ENCODE data around the gene FGD5.

The FGD5 gene

GRCh38 chr3:14852058-14852594 lies 33.4 kb downstream of the FGD5 start:
- no peak for DNase-seq (ENCODE audit: low spot score)

DNA sequence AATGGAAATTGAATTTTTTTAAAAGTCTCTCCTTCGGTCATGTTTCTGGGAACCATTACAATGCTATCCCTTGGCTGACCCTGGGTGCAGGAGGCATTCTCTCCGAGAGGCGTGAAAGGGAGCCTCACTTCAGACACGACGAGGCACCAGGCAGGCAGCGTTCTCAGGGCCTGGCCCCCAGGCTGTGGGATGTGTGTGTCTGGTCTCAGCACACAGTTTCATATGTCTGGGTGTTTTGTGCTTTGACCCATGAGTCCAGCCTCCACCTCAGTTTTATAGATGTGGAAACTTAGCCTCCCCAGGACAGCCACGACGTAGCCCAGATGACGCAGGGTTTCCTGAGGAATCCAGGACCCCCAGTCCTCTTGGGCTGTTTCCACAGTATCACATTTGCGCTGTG lies 34.0 kb downstream of the FGD5 start:
- no peak for DNase-seq (ENCODE audit: low spot score)

DNA sequence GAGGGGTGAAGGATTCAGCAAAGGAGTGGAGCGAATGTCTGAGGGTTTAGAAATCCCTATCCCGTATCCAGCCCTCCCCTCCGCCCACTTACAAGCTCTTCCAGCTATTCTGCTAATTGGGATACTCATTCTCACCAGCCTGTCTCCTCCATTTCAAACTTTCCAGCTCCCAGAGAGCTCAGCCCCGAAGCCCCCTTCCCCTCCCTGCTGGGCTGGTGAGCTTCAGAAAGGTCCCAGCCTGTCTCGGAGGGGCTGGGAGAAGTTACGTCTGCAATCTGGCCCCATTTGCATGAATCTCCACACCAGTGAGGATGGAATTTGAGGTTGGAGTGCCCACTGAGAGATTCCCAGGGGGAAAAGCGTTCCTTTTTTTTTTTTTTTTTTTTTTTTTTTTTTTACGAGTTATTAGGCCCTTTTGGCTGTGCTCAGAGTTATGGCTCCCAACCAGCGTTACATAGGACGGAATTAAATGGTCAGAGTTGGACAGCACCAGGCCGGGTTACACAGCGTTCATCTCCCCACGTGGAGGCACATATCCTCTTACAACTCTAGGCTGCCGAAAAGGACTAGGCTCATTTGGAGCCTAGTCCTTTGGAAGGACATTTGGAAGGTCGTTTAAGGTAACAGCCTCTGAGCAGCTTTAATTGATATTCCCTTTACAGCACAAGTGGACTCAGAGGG lies 34.6 kb downstream of the FGD5 start:
- DNase-seq (ENCODE audit: low spot score), result no peak

DNA sequence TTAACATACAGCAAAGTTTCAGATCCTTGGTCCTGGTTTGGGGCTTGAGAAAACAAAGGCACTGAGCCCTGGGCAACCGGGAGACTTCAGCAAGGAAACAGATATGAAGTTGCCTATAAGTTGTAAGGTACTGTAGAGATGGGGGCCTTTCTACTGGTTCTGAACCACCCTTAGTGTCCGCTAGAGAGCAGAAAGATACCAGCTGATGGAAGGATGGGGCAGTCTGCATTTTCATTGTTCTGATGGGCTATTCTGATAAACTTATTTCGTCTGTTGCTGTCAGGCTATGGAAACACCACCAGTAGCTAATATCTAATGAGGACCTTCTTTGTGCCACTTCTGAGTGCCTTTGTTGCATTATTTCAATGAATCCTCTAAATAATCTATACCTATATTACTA lies 38.7 kb downstream of the FGD5 start:
- DNase-seq (ENCODE audit: low spot score), result no peak

- DNase-seq (ENCODE audit: low spot score), result no peak
These were observed 39.3 kb downstream of the FGD5 start for GRCh38 chr3:14858105-14858504.

DNA sequence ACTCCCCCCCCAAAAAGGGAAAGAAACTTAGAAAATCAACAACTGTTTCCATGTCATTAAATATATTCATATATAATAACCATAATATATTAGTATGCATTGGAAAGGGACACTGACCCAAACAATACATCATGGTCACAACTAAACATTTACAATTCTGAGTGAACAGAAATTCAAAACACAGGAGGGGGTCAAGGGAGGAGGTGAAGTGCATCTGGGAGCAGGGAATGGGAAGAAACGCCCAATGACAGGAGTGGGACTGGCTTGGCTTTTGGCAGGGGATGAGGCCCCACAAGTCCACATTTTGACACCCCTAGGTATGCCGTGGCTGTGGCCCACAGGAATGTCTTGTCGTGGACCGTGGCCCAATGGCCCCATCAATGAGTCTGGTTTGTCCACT lies 41.1 kb downstream of the FGD5 start:
- no peak for DNase-seq (ENCODE audit: low spot score)

GRCh38 chr3:14861031-14861430 lies 42.3 kb downstream of the FGD5 start:
- DNase-seq (ENCODE audit: low spot score), result no peak

DNA sequence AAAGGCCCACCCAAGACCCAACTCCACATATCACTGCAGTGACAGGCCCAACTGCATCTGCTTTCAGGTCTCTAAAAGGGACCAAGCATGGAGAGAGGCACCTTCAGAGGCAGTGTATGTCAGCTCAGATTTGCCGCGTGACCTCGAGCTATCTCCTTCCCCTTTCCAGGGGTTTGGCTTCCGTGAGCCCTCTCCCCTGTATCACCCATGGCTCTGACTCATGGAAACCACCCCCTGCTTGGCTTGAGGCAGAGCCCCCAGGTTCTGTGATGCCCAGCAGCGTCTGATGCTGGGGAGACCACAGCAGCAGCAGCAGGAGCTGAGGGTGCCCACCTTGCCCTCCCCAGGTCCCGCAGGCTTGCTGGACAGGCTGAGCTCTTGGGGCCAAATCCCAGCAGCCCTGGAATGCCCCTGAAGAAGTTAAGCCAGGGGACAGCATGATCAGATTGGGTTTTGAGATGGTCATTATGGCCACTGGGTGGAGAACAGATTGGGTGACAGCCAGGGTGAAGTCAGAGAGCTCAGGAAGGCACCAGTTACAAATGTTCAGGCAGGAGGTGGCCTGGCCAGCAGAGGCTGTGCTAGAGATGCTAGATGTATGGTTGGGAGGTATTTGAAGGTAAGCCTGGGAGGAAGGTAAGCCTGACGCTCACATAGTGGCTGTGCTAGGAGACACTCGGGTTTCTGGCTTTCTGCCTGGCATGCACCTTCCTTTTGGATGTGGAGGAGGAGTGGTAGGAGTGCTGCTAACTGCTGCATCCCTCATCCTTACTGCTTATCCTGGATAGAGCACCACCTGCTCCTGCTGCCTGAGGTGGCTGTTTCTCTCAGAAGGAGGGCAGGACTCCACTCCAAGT lies 42.9 kb downstream of the FGD5 start:
- no peak for DNase-seq (ENCODE audit: low spot score)

DNA sequence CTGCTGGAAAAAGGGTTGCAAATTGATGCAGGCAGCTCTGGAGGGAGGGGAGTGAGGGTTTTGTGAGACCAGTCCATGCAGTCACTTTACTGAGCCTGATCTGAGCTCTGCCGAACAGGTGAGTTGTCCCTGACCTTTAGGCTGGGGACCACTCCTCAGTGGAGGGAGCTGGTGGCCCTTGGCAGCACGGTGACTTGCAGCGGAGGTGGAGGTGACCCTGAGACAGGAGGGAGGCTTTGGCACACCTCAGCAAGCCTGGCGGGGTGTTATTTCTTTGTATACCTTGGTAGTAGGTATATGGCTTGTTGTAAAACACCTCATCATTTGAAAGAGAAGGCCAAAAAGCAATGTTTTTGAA lies 43.5 kb downstream of the FGD5 start:
- DNase-seq (ENCODE audit: low spot score), result no peak

- no peak for DNase-seq (ENCODE audit: low spot score)
These were observed 44.0 kb downstream of the FGD5 start for GRCh38 chr3:14862661-14863230.

DNA sequence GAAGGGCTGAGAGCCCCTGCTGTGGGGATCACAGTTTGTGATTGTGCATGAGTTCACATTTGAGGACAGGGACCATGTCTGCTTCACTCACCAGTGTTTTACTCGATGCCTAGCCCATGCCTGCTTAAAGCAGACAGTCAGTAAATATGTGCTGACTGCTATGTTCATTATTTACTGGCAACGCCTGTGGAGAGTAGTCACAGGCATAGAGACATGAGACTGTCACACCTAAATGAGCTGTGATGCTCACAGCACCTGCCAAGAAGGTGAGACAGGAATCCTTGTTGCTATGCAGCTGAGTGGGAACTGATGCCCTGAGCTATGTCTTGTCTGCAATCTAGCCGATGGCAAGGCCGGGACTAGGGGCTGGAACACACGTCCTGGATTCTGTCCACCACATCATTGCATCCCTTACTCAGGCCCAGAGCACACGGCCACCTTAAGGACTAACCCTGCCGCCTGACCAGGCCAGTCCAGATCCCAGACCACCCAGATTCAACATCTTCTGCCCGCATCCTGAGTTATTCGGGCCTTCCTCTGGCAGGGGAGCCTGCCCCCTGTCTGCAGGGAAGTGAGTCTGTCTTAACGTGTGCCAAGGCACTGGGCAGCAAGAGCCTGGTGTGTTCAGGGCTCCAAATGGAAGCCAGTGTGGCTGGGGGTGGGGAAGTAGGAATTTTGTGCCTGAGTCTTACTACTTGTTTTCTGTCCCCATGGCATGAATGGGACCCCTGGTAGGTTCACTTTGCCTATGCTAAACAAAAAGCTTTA lies 44.8 kb downstream of the FGD5 start:
- DNase-seq (ENCODE audit: low spot score), result no peak

GRCh38 chr3:14864131-14864530 lies 45.4 kb downstream of the FGD5 start:
- no peak for DNase-seq (ENCODE audit: low spot score)

DNA sequence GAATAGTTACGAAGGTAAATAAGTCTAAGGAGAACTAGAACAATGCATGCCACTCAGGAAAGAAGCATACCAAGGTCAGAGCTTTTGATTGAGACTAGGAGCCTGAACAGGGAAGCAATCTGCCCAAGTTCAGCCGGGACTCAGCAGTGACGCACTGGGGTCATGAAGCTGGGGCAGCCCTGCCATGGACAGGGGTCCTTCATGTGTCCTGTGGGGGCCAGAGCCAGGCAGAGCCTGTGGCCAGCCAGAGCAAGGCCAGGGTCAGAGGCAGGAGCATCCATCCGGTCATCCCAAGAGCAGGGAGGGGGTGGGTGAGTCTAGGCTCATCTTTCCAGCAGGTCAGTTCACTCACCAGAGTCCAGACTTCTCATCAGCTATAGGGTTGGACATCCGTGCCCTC lies 47.9 kb downstream of the FGD5 start:
- DNase-seq (ENCODE audit: low spot score), result no peak

DNA sequence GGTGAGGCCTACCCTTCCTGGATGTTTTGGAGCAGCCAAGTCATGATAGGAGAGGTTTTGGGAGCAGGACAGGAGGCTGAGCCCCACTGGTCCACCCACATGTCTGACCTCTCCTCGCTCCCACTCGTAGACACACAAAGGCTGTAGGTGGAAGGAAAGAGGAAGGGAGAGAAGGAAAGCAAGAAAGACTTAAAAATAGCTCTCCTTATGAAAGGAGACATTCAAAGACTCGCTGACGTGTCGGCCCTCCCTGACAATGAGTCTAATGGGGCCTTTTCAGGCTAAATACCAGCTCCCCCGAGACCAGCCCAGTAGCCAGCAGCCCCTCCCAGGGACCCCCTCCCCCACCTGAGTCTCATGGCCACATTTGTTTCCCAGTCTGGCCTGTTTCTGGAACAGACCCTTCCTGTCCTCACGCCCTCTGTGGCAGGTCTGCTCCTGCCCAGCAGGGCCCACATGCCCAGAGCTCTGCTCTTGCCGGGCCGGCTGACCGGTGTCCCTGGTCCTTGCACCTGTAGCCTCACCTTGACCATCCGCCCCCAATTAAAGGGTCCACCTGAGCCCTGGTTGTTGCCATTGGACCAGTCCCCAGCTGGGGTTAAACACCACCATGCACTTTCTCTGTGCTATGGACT lies 49.3 kb downstream of the FGD5 start:
- DNase-seq (ENCODE audit: low spot score), result no peak

DNA sequence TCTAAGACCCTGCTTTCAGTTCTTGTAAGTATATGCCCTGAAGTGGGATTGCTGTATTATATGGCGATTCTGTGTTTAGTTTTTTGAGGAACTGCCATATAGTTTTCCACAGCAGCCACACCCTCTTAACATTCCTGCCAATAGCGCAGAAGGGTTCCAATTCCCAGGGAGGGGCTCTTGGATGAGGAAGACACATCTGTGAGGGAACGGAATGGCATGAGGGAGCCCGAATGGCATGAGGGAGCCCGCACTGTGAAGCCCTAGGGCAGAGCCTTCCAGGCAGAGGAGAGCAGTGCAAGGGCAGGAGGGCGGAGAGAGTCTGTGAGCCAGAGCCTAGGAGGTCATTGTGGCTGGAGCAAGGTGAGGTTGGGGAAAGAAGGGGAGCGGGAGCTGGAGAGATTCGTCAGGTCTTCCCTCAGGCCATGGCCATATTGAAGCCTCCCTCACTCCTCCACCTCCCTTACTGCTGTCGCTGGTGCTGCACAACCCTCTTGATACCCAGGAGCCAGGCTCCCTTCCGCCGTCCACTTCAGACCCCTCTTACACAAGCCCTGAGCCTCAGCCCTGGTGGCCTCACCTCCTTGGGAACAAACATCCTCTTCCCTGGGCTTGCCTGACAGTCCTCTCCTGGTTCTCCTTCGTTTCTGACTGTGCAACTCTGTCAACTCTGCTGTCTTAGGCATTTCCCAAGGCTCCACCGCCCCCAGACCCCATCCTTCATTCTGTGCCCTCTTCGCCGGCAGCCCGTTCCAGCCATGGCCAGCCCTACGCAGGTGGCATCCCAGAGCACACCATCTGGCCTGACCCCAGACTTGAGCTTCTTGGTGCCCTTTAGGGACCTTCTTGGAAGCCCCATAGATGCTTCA lies 51.4 kb downstream of the FGD5 start:
- no peak for DNase-seq (ENCODE audit: low spot score)

- no peak for DNase-seq (ENCODE audit: low spot score)
These were observed 52.0 kb downstream of the FGD5 start for GRCh38 chr3:14870783-14871060.

GRCh38 chr3:14871456-14872200 lies 52.9 kb downstream of the FGD5 start:
- no peak for DNase-seq (ENCODE audit: low spot score)

DNA sequence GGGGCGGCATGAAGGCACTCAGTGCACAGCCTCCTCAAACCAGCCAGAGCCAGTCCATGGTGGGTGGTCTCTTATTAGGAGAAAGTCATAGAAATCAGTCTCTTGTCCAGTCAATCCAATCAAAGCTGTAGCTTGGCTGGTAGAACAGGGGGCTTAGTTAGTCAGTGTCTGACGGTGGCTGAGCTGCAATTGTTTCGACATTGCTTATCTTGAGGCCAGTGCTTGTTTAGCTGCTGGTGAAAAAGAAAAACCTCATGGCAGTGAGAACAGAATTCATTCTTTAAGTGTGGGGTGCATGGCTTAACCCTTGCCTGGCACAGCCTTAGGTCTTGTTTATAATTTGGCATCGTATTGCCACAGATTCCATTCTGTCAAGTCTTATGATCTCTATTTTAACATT lies 53.9 kb downstream of the FGD5 start:
- no peak for DNase-seq (ENCODE audit: low spot score)

- DNase-seq (ENCODE audit: low spot score), result no peak
These were observed 56.0 kb downstream of the FGD5 start for GRCh38 chr3:14874784-14875183.

GRCh38 chr3:14875411-14876175 lies 56.8 kb downstream of the FGD5 start:
- no peak for DNase-seq (ENCODE audit: low spot score)

Measured in HuH-7.5 (cell line).